GM19351 (cell line): Measurements from ENCODE around the gene APEX1.
"Not testable (repeated sequence)": the region's sequence is repeated elsewhere in the genome, so short reads cannot be mapped to it uniquely, and the experiment has no call there.

Experiments
- ATAC-seq: cut with Tn5 transposase; IDR thresholded peaks from one replicate; pipeline ENCODE4 v1.9.1; 2021; ENCODE audit warnings: mild to moderate bottlenecking, moderate library complexity; ENCODE audit not compliant: unreplicated experiment

Gene APEX1

GRCh38 chr14:20435582-20436362, 19.3 kb upstream of the APEX1 start, which contains the start of gene KLHL33:
Gene KLHL33, minus strand, starts transcription at chr14:20436166. Its CDS starts 355 bp downstream, at chr14:20435811.
- no peak for ATAC-seq

GRCh38 chr14:20436363-20436755, 18.7 kb upstream of the APEX1 start:
- ATAC-seq, result no peak

DNA sequence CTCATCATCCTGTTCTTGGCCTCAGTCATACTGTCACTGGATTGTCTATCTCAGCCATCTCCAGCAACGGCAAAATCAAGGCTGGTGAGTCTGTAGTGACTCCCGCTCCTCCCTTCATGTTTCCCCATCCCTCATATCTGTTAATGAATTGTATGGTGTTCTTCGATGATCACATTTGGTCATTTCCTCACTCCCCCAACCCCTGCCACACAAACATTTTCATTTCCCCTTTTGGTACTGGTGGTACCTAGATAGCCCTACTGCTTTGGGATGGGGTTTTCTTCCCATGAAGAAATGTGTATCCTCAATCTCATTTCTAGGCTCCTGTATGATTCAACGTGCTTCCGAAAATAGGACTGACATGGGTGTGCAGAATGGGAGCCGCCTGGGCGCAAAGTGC, 16.4 kb upstream of the APEX1 start:
- ATAC-seq, result no peak

DNA sequence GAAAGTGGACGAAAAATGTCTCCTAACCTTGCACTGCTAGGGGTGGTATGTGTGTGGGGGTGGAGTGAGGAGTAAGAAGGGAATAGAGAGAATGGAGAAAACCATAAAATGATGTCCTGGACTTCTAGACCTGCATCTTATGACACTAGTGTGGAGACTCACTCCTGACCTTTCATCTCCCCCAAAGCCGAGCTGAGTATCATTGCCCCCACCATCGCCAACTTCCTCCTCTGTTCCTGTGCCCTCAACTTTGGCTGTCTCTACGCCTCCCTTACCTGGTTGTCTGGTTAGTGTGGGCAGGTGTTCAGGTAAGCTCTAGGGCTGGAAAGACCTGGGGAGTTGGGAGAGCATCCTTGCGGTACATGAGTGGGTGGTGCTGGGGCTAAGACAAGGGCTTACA, 14.6 kb upstream of the APEX1 start:
- no peak for ATAC-seq

DNA sequence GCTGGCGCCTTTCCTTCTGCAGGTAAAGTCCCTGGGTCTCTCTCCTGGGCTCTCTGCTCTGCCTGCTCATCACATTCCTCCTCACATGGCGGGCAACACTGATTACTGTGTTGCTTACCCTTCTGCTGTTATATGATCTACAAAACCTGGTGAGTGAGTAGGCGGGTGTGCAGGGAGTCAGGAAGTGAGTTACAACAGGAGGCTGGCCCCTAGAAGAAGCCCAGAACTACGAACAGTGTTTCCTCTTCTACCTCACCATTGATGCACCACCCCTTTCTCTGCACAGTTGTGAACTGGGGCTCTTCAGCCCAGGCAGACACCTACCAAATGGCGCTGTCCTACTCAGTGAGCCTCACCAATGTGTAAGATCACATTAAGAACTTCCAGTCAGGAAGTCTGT, 14.1 kb upstream of the APEX1 start:
- no peak for ATAC-seq

GRCh38 chr14:20441461-20441860, 13.6 kb upstream of the APEX1 start:
- ATAC-seq, result no peak

- not testable (repeated sequence) for ATAC-seq
Measured at GRCh38 chr14:20443650-20444049, 11.4 kb upstream of the APEX1 start.

DNA sequence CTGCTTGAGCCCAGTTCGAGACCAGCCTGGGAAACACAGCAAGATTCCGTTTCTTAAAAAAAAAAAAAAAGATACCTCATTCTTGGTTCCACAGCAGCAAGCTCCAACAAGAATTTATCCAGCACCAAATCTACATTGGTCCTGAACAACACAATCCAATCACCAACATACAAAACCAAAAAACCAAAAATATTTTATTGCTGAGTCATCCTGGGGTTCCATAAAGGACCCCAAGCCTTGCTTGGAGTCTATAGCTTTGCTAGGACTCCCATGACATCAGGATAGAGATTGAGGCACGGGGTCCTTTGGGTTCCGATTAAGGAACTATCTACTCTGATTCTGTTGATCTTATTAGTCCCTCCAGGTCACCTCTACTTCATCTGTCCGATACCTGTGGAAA, 8.1 kb upstream of the APEX1 start:
- ATAC-seq, result no peak

DNA sequence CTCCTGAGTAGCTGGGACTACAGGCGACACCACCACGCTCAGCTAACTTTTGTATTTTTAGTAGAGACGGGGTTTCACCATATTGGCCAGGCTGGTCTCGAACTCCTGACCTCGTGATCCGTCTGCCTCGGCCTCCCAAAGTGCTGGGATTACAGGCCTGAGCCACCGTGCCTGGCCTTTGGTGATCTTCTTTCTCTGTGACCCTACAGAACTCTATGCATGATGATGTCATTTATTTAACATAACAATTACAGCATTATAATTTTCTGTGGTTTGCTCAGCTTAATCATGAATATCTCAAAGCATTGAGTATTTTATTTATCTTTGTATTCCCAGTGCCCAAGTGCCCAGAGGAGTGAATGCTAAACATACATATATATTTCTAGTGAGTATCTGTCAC, 2.2 kb upstream of the APEX1 start:
- ATAC-seq, result not testable (repeated sequence)

GRCh38 chr14:20455355-20456300, 602 bp downstream of the APEX1 start:
- ATAC-seq, result peak; percentile 50

- ATAC-seq, result no peak
Measured at GRCh38 chr14:20456971-20457370, 1.9 kb downstream of the APEX1 start.

GRCh38 chr14:20458031-20458789, 3.2 kb downstream of the APEX1 start:
- no peak for ATAC-seq

- peak; percentile 4 for ATAC-seq
Measured at GRCh38 chr14:20460458-20461224, 5.6 kb downstream of the APEX1 start.

DNA sequence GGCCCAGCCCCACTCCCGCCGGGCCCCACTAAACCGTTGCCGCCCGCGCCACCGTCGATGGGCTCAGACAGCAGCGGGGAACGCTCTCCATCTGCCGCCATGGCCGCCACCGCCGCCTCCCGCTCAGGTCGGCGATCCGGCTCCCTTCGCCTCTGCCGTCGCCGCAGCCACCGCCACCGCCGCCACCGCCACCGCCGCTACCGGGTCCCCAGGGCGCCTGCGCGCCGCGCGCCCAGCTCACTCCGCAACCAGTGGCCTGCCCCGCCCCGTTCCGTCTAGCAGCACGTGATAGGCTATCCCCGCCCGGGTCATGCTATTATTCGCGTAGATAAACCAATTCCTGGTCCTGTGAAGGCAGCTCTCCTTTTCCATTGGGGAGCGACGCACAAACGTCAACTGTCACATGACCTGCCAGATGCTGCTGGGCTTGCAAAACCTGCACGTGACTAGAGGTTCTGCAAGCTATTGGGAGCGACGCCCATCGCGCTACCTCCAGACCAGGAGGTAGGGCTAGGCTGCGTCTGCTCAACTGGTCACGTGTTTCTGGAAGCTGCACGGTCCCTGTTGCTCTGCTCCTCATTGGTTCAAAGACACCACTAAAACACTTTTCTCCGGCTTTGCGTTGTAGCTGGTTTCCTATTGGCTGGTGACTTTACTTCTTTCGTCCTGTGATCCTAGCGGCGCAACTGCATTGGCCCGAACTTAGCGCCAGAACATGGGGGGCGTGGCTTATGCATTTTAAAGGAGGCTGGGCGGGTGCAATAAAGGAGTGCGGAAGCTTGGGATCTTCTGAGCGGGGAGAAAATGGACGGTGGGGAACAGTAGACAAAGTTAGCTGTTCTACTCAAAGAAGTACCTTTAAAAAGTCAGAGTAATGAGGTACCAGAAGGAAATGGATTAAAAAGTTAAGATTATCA, 6.5 kb downstream of the APEX1 start, which contains the start of gene PIP4P1:
PIP4P1 (minus strand) TSS at position 210 of the 917 bp plus-strand sequence; CDS start at position 101, 109 bp downstream.
- peak; percentile 91 for ATAC-seq

GRCh38 chr14:20468764-20469241, 13.8 kb downstream of the APEX1 start:
- no peak for ATAC-seq

- peak; percentile 93 for ATAC-seq
Measured at GRCh38 chr14:20469242-20469889, 14.3 kb downstream of the APEX1 start, which contains the start of gene PNP. Gene PNP, plus strand, starts transcription at chr14:20469406. Its CDS starts 119 bp downstream, at chr14:20469525.

GRCh38 chr14:20469890-20470602, 15.0 kb downstream of the APEX1 start:
- peak; percentile 36 for ATAC-seq

DNA sequence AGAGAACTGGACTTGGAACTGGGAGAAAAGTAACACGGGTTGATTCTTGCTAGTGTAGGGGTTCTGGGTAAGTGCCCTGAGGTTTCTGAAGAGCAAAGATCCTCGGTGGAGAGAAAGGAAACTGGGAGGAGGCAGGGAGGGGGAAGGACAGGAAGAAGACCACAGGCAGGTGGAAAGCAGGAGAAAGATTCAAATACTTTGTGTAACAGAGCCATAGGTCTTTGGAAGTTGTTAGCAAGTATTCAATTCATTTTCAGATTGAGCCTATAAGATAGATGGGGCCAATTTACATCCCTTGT, 15.5 kb downstream of the APEX1 start:
- no peak for ATAC-seq
